ENCODE data around the gene AKT1.

GRCh38 chr14:104792945-104793702 lies 2.4 kb downstream of the AKT1 start:
- TF ChIP-seq, protein P1, sequence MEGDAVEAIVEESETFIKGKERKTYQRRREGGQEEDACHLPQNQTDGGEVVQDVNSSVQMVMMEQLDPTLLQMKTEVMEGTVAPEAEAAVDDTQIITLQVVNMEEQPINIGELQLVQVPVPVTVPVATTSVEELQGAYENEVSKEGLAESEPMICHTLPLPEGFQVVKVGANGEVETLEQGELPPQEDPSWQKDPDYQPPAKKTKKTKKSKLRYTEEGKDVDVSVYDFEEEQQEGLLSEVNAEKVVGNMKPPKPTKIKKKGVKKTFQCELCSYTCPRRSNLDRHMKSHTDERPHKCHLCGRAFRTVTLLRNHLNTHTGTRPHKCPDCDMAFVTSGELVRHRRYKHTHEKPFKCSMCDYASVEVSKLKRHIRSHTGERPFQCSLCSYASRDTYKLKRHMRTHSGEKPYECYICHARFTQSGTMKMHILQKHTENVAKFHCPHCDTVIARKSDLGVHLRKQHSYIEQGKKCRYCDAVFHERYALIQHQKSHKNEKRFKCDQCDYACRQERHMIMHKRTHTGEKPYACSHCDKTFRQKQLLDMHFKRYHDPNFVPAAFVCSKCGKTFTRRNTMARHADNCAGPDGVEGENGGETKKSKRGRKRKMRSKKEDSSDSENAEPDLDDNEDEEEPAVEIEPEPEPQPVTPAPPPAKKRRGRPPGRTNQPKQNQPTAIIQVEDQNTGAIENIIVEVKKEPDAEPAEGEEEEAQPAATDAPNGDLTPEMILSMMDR (IDR thresholded peaks at IDR 0.05; ENCODE audit: low read depth, low read length, poor library complexity, severe bottlenecking), result no peak
- no peak for TF ChIP-seq EZH2phosphoT487 (IDR thresholded peaks at IDR 0.05; ENCODE audit: borderline replicate concordance, low read length)

Data from DOHH2 (cell line).